ENCODE results near the gene TPRX2.
"Not testable (repeated sequence)": the region's sequence is repeated elsewhere in the genome, so short reads cannot be mapped to it uniquely, and the experiment has no call there.

TPRX2 gene

GRCh38 chr19:47860602-47861297 lies 1.7 kb downstream of the TPRX2 start:
- H3K4me3 ChIP-seq (ENCODE audit: low read depth, low read length): no peak overlapping the region
- no peak for DNase-seq
- H3K27me3 ChIP-seq: peaks cover 2% of the 10 kb centered on the region; the same call in 1 of the 2 replicates
- H3K36me3 ChIP-seq: no peaks in the 10 kb centered on the region
- no peaks in the 10 kb centered on the region for H3K4me1 ChIP-seq
- TF ChIP-seq, protein P1, sequence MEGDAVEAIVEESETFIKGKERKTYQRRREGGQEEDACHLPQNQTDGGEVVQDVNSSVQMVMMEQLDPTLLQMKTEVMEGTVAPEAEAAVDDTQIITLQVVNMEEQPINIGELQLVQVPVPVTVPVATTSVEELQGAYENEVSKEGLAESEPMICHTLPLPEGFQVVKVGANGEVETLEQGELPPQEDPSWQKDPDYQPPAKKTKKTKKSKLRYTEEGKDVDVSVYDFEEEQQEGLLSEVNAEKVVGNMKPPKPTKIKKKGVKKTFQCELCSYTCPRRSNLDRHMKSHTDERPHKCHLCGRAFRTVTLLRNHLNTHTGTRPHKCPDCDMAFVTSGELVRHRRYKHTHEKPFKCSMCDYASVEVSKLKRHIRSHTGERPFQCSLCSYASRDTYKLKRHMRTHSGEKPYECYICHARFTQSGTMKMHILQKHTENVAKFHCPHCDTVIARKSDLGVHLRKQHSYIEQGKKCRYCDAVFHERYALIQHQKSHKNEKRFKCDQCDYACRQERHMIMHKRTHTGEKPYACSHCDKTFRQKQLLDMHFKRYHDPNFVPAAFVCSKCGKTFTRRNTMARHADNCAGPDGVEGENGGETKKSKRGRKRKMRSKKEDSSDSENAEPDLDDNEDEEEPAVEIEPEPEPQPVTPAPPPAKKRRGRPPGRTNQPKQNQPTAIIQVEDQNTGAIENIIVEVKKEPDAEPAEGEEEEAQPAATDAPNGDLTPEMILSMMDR (IDR thresholded peaks at IDR 0.05; ENCODE audit: low read depth, low read length): no peak
- no peaks in the 10 kb centered on the region for H3K9me3 ChIP-seq

DNA sequence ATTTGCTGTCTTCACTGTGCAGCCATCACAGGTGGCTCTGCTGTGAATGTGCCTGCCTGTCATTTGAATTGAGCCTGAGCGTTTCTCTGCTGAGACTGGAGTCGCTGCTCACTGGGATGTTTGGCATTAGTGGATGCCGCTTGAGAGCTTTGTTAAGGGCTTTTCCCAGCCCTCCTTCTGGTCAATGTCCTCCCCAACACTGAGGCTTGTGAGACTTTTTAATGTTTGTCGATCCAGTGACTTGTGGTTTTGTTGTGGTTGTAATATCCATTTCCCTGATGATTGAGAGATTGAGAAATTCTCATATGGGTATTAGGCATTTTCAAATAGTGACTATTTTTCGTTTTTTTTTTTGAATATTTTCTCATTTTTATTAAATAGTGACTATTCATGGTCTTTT lies 2.6 kb downstream of the TPRX2 start:
- no peak for DNase-seq
- no peaks in the 10 kb centered on the region for H3K9me3 ChIP-seq
- TF ChIP-seq, protein P1 (IDR thresholded peaks at IDR 0.05; ENCODE audit: low read depth, low read length): no peak
- H3K36me3 ChIP-seq: no peaks in the 10 kb centered on the region
- no peak overlapping the region for H3K4me3 ChIP-seq (ENCODE audit: low read depth, low read length)
- no peaks in the 10 kb centered on the region for H3K4me1 ChIP-seq
- H3K27me3 ChIP-seq: peaks cover 2% of the 10 kb centered on the region; the same call in 1 of the 2 replicates

GRCh38 chr19:47863514-47863936 lies 4.5 kb downstream of the TPRX2 start:
- Histone ChIP-seq H3K36me3 (no peaks in the 10 kb centered on the region), H3K4me1 (no peaks in the 10 kb centered on the region), H3K27me3 (peaks cover 2% of the 10 kb centered on the region; the same call in 1 of the 2 replicates), H3K9me3 (no peaks in the 10 kb centered on the region), H3K4me3 (ENCODE audit: low read depth, low read length) (no peak overlapping the region)
- TF ChIP-seq, protein P1 (IDR thresholded peaks at IDR 0.05; ENCODE audit: low read depth, low read length): peak; percentile 96
- DNase-seq: peak; percentile 91

DNA sequence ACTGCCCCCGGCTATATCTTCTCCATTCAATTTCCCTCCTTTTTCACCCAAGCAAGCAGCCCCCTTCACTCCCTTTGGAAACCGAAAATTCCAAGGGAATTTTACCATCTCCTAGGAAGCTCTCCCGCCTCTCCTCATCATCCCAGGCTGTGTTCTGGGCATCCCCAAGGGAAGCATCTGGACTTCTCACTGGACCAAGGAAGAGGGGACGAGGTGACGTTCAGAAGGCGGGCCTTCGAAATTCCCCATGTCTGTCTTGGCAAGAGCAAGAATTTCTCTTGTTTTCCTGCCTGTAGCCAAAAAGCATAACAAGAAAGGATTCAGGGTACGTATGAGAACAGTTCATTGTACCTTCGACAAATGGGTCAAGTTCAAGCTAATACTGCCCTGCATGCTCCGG lies 6.1 kb downstream of the TPRX2 start:
- H3K4me1 ChIP-seq: no peaks in the 10 kb centered on the region
- H3K4me3 ChIP-seq (ENCODE audit: low read depth, low read length): no peak overlapping the region
- no peak for DNase-seq
- H3K9me3 ChIP-seq: no peaks in the 10 kb centered on the region
- H3K27me3 ChIP-seq: peaks cover 2% of the 10 kb centered on the region; the same call in 1 of the 2 replicates
- no peaks in the 10 kb centered on the region for H3K36me3 ChIP-seq
- TF ChIP-seq, protein P1 (IDR thresholded peaks at IDR 0.05; ENCODE audit: low read depth, low read length): no peak

GRCh38 chr19:47878906-47879305 lies 19.9 kb downstream of the TPRX2 start:
- Histone ChIP-seq H3K36me3 (no peaks in the 10 kb centered on the region), H3K27me3 (no peaks in the 10 kb centered on the region), H3K4me1 (no peaks in the 10 kb centered on the region), H3K9me3 (no peaks in the 10 kb centered on the region), H3K4me3 (ENCODE audit: low read depth, low read length) (no peak overlapping the region)
- DNase-seq: no peak
- TF ChIP-seq, protein P1 (IDR thresholded peaks at IDR 0.05; ENCODE audit: low read depth, low read length): no peak

- H3K4me3 ChIP-seq (ENCODE audit: low read depth, low read length); H3K4me1 ChIP-seq; H3K9me3 ChIP-seq; H3K27me3 ChIP-seq; DNase-seq; H3K36me3 ChIP-seq: not testable (repeated sequence)
These were observed 20.4 kb downstream of the TPRX2 start for GRCh38 chr19:47879385-47879784.

All from BE2C (cell line).